WTC11 (cell line): Measurements from ENCODE around the gene NDUFA12. TPM values are rescaled to one million over a fixed set of nuclear protein-coding genes. Genes with fewer than 3 reads are reported as not detected.
"Not testable (repeated sequence)": the region's sequence is repeated elsewhere in the genome, so short reads cannot be mapped to it uniquely, and the experiment has no call there.

Experiments used
- ATAC-seq: fragments of 200-7000 bp; cut with Tn5 transposase; 2 replicates; pipeline ENCODE4 v1.10.0; 2021; ENCODE audit warnings: mild to moderate bottlenecking, moderate library complexity
- CTCF ChIA-PET: fragments of 300-600 bp; sonication (Branson Sonifier 250); formaldehyde crosslinking; loops from one replicate; lab custom pipeline; 2021; ENCODE audit warnings: antibody characterized with exemption; lab: Charles Lee
- POLR2A ChIA-PET: fragments of 350-600 bp; sonication (Branson Sonifier 250); formaldehyde crosslinking; loops from one replicate; lab custom pipeline; 2021; ENCODE audit warnings: antibody characterized with exemption; lab: Charles Lee
- DNase-seq: peaks from one replicate; pipeline ENCODE4 v3.0.0; 2021; ENCODE audit warnings: low spot score
- H3K27ac Mint-ChIP-seq: 2 replicates; pipeline ENCODE4 v1.8.0; 2021; ENCODE audit warnings: mixed read lengths
- H3K27me3 Mint-ChIP-seq: 2 replicates; pipeline ENCODE4 v1.8.0; 2021; ENCODE audit warnings: low read depth, mild to moderate bottlenecking, moderate library complexity, mixed read lengths
- H3K36me3 Mint-ChIP-seq: 2 replicates; pipeline ENCODE4 v1.8.0; 2021; ENCODE audit warnings: mixed read lengths
- H3K4me1 Mint-ChIP-seq: 2 replicates; pipeline ENCODE4 v1.8.0; 2022; ENCODE audit warnings: mixed read lengths
- H3K4me3 Mint-ChIP-seq: 2 replicates; pipeline ENCODE4 v1.8.0; 2021; ENCODE audit warnings: mild to moderate bottlenecking, moderate library complexity, mixed read lengths
- H3K9me3 Mint-ChIP-seq: 2 replicates; pipeline ENCODE4 v1.8.0; 2021; ENCODE audit warnings: mixed read lengths
- CREM ChIP-seq: sonication (generic); formaldehyde crosslinking; IDR thresholded peaks from 2 replicates; pipeline ENCODE4 v1.8.1; 2022; ENCODE audit warnings: mild to moderate bottlenecking, missing genetic modification reagents, moderate library complexity
- E2F5 ChIP-seq: sonication (generic); formaldehyde crosslinking; IDR thresholded peaks from 2 replicates; pipeline ENCODE4 v1.8.1; 2022; ENCODE audit warnings: mild to moderate bottlenecking, moderate library complexity, missing genetic modification reagents
- JAZF1 ChIP-seq: fragments of 250-450 bp; sonication (Bioruptor Pico); IDR thresholded peaks from 2 replicates; pipeline ENCODE4 v1.9.0; 2021; ENCODE audit warnings: moderate library complexity, mild to moderate bottlenecking, inconsistent platforms
- KAT7 ChIP-seq: sonication (generic); formaldehyde crosslinking; IDR thresholded peaks from 2 replicates; pipeline ENCODE4 v1.8.1; 2023; ENCODE audit warnings: missing genetic modification reagents, mild to moderate bottlenecking, borderline replicate concordance
- MLX ChIP-seq: sonication (generic); formaldehyde crosslinking; IDR thresholded peaks from 2 replicates; pipeline ENCODE4 v1.8.1; 2023; ENCODE audit warnings: mild to moderate bottlenecking, missing genetic modification reagents, moderate library complexity
- NFYB ChIP-seq: sonication (generic); formaldehyde crosslinking; conservative IDR thresholded peaks from 2 replicates; pipeline ENCODE4 v1.8.0; 2022; ENCODE audit warnings: low read depth, missing genetic modification reagents
- PRDM15 ChIP-seq: sonication (generic); formaldehyde crosslinking; IDR thresholded peaks from 2 replicates; pipeline ENCODE4 v1.8.0; 2022; ENCODE audit warnings: missing genetic modification reagents
- RELA ChIP-seq: sonication (generic); formaldehyde crosslinking; IDR thresholded peaks from 2 replicates; pipeline ENCODE4 v1.8.1; 2022; ENCODE audit warnings: missing genetic modification reagents, mild to moderate bottlenecking, borderline replicate concordance
- SOX15 ChIP-seq: fragments of 250-450 bp; sonication (Bioruptor Pico); IDR thresholded peaks from 2 replicates; pipeline ENCODE4 v1.9.0; 2021; ENCODE audit warnings: mild to moderate bottlenecking
- TEAD4 ChIP-seq: sonication (generic); formaldehyde crosslinking; IDR thresholded peaks from 2 replicates; pipeline ENCODE4 v1.8.0; 2022; ENCODE audit warnings: mild to moderate bottlenecking, missing genetic modification reagents
- total RNA-seq: library from RNA; stranded (reverse); gene quantifications from 3 replicates; pipeline ENCODE4 v1.2.3, GENCODE V29; 2021
- TF ChIP-seq, protein P1 (sequence below): sonication (generic); formaldehyde crosslinking; IDR thresholded peaks from 2 replicates; pipeline ENCODE4 v1.8.1; 2023; ENCODE audit warnings: mild to moderate bottlenecking, missing genetic modification reagents, borderline replicate concordance
- TF ChIP-seq, protein P2 (sequence below): sonication (generic); formaldehyde crosslinking; IDR thresholded peaks from 2 replicates; pipeline ENCODE4 v1.8.0; 2022; ENCODE audit warnings: mild to moderate bottlenecking, missing genetic modification reagents

NDUFA12 gene
- total RNA-seq, 1 experiment from 2014 or later, result 87.3 TPM

GRCh38 chr12:94994312-94994711 lies 9.2 kb downstream of the NDUFA12 start (continued):
- TF ChIP-seq PRDM15, result no peak
- TF ChIP-seq JAZF1 (CRISPR knock-in tag), result no peak
- TF ChIP-seq SOX15 (CRISPR knock-in tag), result no peak
- TF ChIP-seq TEAD4, result no peak

DNA sequence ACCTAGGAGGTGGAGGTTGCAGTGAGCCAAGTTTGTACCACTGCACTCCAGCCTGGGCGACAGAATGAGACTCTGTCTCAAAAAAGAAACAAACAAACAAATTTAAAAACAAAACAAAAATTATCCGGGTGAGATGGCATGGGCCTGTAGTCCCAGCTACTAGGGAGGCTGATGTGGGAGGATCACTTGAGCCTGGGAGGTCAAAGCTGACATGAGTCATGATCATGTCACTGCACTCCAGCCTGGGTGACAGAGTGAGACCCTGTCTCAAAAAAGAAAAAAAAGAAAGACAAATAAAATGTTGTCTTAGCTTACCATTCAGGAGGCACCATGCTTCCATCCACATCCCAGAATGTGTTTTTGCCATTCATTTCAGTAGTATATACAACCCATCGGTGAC lies 9.6 kb downstream of the NDUFA12 start:
- H3K27ac Mint-ChIP-seq, CTCF ChIA-PET, H3K27me3 Mint-ChIP-seq: not testable (repeated sequence)

DNA sequence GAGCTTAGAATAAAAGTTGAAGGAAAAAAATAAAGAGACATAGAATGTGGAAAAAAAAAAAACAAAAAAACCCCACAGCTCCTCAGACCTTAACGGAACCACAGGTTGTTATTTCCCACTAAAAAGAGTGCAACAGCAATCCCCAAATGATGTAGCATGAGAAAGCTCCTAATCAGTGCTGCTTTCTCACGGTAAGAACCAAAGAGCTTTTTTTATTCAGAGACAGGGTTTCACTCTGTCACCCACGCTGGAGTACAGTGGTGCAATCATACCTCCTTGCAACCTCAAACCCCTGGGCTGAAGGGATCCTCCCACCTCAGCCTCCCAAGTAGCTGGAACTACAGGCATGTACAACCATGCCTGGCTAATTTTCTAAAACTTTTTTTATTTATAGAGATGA lies 13.3 kb downstream of the NDUFA12 start:
- ATAC-seq (no peak), DNase-seq (no peak)
- no peak for TF ChIP-seq NFYB (CRISPR knock-in tag)
- no peak for TF ChIP-seq CREM
- no peak for TF ChIP-seq RELA
- TF ChIP-seq, protein P1, sequence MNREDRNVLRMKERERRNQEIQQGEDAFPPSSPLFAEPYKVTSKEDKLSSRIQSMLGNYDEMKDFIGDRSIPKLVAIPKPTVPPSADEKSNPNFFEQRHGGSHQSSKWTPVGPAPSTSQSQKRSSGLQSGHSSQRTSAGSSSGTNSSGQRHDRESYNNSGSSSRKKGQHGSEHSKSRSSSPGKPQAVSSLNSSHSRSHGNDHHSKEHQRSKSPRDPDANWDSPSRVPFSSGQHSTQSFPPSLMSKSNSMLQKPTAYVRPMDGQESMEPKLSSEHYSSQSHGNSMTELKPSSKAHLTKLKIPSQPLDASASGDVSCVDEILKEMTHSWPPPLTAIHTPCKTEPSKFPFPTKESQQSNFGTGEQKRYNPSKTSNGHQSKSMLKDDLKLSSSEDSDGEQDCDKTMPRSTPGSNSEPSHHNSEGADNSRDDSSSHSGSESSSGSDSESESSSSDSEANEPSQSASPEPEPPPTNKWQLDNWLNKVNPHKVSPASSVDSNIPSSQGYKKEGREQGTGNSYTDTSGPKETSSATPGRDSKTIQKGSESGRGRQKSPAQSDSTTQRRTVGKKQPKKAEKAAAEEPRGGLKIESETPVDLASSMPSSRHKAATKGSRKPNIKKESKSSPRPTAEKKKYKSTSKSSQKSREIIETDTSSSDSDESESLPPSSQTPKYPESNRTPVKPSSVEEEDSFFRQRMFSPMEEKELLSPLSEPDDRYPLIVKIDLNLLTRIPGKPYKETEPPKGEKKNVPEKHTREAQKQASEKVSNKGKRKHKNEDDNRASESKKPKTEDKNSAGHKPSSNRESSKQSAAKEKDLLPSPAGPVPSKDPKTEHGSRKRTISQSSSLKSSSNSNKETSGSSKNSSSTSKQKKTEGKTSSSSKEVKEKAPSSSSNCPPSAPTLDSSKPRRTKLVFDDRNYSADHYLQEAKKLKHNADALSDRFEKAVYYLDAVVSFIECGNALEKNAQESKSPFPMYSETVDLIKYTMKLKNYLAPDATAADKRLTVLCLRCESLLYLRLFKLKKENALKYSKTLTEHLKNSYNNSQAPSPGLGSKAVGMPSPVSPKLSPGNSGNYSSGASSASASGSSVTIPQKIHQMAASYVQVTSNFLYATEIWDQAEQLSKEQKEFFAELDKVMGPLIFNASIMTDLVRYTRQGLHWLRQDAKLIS (CRISPR knock-in tag), result no peak
- TF ChIP-seq, protein P2, sequence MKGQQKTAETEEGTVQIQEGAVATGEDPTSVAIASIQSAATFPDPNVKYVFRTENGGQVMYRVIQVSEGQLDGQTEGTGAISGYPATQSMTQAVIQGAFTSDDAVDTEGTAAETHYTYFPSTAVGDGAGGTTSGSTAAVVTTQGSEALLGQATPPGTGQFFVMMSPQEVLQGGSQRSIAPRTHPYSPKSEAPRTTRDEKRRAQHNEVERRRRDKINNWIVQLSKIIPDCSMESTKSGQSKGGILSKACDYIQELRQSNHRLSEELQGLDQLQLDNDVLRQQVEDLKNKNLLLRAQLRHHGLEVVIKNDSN (CRISPR knock-in tag), result no peak
- TF ChIP-seq KAT7 (CRISPR knock-in tag), result no peak
- TF ChIP-seq MLX (CRISPR knock-in tag), result no peak
- TF ChIP-seq E2F5, result no peak
- Mint-ChIP-seq H3K36me3 (peaks cover 9% of the 10 kb centered on the region), H3K27ac (no peak overlapping the region), H3K4me1 (no peaks in the 10 kb centered on the region), H3K9me3 (no peaks in the 10 kb centered on the region), H3K27me3 (no peaks in the 10 kb centered on the region), H3K4me3 (no peak overlapping the region)
- POLR2A ChIA-PET, result interaction anchor here (1.2 kb wide), 1 partner anchor 13 kb away, joined by 5 read pairs; the partner anchor contains the start of gene NDUFA12
- CTCF ChIA-PET, result interaction anchor here (1.2 to 1.3 kb wide), 2 partner anchors 13 to 83 kb away, joined by 3 to 4 read pairs; partner anchors contain the start of genes NDUFA12 and NR2C1

More for the DNA sequence above, 9.6 kb downstream of the NDUFA12 start:
- H3K36me3 Mint-ChIP-seq, DNase-seq, POLR2A ChIA-PET, H3K4me3 Mint-ChIP-seq, H3K9me3 Mint-ChIP-seq, ATAC-seq, H3K4me1 Mint-ChIP-seq: not testable (repeated sequence)
